Activated naive CD4-positive, alpha-beta T cell treated with anti-CD3 and anti-CD28 coated beads, Interleukin-2, amount 50 U/mL, for 24 hours (primary cell): Measurements from ENCODE around the gene TPRX2.
"Not testable (repeated sequence)": the region's sequence is repeated elsewhere in the genome, so short reads cannot be mapped to it uniquely, and the experiment has no call there.

ENCODE experiments used
- H3K27ac Mint-ChIP-seq: one replicate; pipeline ENCODE4 v1.8.0; 2021; ENCODE audit warnings: mild to moderate bottlenecking, mixed read lengths
- H3K27me3 Mint-ChIP-seq: one replicate; pipeline ENCODE4 v1.8.0; 2021; ENCODE audit warnings: mixed read lengths
- H3K36me3 Mint-ChIP-seq: one replicate; pipeline ENCODE4 v1.8.0; 2021; ENCODE audit warnings: mixed read lengths
- H3K4me1 Mint-ChIP-seq: one replicate; pipeline ENCODE4 v1.8.0; 2021; ENCODE audit warnings: mixed read lengths
- H3K4me3 Mint-ChIP-seq: one replicate; pipeline ENCODE4 v1.8.0; 2021; ENCODE audit warnings: mild to moderate bottlenecking, mixed read lengths
- H3K9me3 Mint-ChIP-seq: one replicate; pipeline ENCODE4 v1.8.0; 2021; ENCODE audit warnings: mixed read lengths

Gene TPRX2, protein sequence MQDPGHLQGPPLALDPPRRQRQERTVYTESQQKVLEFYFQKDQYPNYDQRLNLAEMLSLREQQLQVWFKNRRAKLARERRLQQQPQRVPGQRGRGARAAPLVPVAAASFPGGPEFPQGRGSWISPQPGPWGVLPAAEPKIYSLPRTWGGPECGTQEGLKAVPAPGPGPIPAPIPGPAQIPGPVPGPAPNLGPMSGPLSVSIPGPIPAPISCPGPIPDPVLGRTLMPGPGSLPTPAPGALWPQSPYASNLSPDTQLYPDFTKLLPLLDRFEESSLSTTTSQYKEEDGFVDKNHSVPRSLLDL

DNA sequence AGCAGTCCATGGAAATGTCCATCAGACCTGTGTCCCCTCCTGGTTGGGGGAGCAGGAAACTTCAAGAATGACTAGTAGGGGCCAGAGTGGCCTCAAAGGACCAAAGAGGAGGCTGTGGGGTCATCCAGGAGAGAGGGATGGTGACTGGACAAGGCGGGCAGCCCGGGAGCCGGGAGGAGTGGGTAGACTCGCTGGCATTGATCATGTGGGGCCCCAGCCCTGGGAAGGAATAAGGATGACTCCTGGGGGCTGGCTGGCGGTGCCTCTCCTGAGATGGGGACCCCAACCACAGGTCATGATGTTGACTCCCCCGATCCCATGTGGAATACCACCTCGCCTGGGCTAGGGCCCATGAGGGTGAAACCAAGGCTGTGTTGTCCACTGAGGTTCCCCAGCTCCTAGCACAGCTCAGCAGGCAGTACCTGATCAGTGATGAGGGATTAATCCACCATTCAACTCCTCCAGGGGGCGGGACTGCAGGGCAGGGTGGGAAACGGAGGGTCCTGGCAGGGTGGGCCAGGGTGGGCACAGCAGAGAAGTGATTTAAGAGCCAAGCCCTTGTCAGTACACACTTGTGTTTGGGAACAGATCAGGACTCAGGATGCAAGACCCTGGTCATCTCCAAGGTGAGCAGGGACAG lies at the start of gene TPRX2:
TSS of gene TPRX2 (plus strand) at position 590 of the 640 bp plus-strand sequence. CDS start at position 602, 12 bp downstream.
- not testable (repeated sequence) for H3K9me3 Mint-ChIP-seq, H3K27ac Mint-ChIP-seq, H3K36me3 Mint-ChIP-seq, H3K27me3 Mint-ChIP-seq, H3K4me3 Mint-ChIP-seq
- peaks cover 11% of the 10 kb centered on the region for H3K4me1 Mint-ChIP-seq

DNA sequence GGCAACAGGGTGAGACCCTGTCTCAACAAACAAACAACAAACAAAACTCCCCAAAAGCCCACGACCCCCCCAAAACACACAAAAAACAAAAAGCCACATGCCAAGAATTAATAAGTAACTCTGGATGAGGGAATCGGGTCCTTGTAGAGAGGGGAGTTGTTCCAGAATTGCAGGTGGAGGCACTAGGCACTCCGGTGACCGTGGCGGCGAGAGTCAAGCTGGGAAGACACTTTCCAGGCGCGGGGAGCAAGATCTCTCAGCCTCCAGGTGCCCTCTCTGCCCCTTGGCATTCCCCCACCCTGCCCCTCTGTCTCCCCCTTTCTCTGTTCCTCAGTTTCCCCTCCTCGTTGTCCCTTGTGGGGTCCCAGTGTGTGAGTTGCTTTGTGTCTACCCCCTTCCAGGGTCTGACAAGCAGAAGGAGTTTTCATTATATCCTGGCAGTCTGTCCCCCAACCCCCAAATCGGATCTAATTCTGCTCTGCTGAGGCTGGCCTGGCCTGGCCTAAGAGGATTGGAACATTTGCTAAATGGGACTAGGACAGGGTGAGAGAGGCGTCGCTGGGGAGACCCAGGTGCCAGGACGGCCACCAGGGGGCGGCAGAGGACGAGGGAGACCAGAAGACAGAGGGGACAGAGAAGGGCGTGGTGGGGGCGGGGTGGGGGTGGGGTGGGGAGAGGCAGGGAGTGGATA lies 45.6 kb upstream of the TPRX2 start:
- Mint-ChIP-seq H3K27ac (no peak overlapping the region), H3K36me3 (no peaks in the 10 kb centered on the region), H3K4me1 (no peaks in the 10 kb centered on the region), H3K9me3 (no peaks in the 10 kb centered on the region), H3K4me3 (no peak overlapping the region), H3K27me3 (peaks cover 3% of the 10 kb centered on the region)

DNA sequence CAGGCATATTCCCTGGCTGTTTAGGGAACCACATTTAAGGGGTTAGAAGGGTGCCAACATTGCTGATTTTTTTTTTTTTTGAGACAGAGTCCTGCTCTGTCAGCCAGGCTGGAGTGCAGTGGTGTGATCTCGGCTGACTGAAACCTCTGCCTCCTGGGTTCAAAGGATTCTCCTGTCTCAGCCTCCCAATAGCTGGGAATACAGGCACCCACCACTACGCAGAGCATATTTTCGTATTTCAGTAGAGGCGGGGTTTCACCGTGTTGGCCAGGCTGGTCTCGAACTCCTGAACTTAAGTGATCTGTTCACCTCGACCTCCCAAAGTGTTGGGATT lies 45.1 kb upstream of the TPRX2 start:
- no peaks in the 10 kb centered on the region for H3K4me1 Mint-ChIP-seq
- H3K27me3 Mint-ChIP-seq: peaks cover 6% of the 10 kb centered on the region
- no peaks in the 10 kb centered on the region for H3K36me3 Mint-ChIP-seq
- no peak overlapping the region for H3K4me3 Mint-ChIP-seq
- H3K27ac Mint-ChIP-seq: no peak overlapping the region
- no peaks in the 10 kb centered on the region for H3K9me3 Mint-ChIP-seq

DNA sequence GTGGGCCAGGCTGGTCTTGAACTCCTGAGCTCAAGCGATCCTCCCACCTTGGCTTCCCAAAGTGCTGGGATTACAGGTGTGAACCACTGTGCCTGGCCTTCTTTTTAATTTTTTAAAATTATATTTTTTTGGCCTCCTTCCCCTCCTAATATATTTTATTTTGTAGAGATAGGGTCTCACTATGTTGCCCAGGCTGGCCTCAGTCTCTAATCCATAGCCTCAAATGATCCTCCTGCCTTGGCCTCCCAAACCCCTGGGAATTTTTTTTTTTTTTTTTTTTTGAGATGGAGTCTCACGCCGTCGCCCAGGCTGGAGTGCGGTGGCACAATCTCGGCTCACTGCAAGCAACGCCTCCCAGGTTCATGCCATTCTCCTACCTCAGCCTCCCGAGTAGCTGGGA lies 42.8 kb upstream of the TPRX2 start:
- not testable (repeated sequence) for H3K36me3 Mint-ChIP-seq, H3K4me3 Mint-ChIP-seq, H3K4me1 Mint-ChIP-seq, H3K27ac Mint-ChIP-seq, H3K9me3 Mint-ChIP-seq
- H3K27me3 Mint-ChIP-seq: peaks cover 20% of the 10 kb centered on the region

DNA sequence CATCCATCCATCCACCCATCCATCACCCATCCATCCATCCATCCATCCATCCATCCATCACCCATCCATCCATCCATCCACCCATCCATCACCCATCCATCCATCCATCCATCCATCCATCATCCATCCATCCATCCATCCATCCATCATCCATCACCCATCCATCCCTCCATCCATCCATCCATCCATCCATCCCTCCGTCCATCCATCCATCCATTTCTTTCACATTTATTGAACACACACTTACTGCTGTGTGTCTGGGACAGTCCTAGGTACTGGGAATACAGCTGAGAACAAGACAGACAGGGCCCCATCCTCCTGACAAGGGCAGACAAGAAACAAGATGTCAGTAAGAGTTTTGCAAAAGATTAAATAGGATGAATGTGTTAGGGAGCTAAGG lies 40.8 kb upstream of the TPRX2 start:
- H3K4me3 Mint-ChIP-seq, H3K4me1 Mint-ChIP-seq, H3K9me3 Mint-ChIP-seq, H3K27ac Mint-ChIP-seq, H3K36me3 Mint-ChIP-seq: not testable (repeated sequence)
- peaks cover 23% of the 10 kb centered on the region for H3K27me3 Mint-ChIP-seq

DNA sequence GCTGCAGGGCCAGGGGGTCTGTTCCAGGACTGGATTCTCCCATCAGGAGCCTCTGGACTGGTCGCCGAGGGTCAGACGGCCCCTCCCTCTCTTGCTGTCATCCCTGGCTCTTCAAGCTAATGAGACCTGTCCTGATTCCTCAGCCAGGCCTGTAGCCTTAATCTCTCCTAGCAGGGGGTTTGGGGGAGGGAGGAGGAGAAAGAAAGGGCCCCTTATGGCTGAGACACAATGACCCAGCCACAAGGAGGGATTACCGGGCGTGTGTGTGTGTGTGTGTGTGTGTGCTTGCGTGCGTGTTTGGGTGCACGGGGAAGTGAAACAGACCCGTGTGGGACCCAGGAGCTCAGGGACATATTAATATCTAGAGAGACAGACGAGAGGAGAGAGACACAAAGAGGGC lies 39.2 kb upstream of the TPRX2 start:
- H3K27ac Mint-ChIP-seq: no peak overlapping the region
- no peak overlapping the region for H3K4me3 Mint-ChIP-seq
- no peaks in the 10 kb centered on the region for H3K9me3 Mint-ChIP-seq
- no peaks in the 10 kb centered on the region for H3K36me3 Mint-ChIP-seq
- peaks cover 23% of the 10 kb centered on the region for H3K27me3 Mint-ChIP-seq
- H3K4me1 Mint-ChIP-seq: peaks cover 3% of the 10 kb centered on the region

DNA sequence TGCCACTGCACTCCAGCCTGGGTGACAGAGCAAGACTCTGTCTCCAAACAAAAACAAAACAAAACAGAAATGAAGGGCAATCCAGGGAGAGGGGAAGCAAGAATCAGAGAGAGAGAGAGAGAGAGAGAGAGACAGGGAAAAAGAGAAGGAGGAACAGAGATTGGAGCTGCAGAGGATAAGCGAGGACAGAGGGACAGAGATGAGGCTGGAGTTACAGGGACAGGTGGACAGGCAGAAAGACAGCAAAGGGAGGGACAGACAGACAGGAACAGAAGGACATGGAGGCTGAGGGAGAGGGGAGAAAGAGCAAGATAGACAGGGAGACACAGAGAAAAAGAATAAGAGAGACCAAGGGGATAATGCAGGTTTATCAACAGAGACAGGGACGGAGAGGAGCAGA lies 38.6 kb upstream of the TPRX2 start:
- no peak overlapping the region for H3K4me3 Mint-ChIP-seq
- peaks cover 23% of the 10 kb centered on the region for H3K27me3 Mint-ChIP-seq
- peaks cover 3% of the 10 kb centered on the region for H3K4me1 Mint-ChIP-seq
- H3K27ac Mint-ChIP-seq: no peak overlapping the region
- no peaks in the 10 kb centered on the region for H3K9me3 Mint-ChIP-seq
- H3K36me3 Mint-ChIP-seq: no peaks in the 10 kb centered on the region

DNA sequence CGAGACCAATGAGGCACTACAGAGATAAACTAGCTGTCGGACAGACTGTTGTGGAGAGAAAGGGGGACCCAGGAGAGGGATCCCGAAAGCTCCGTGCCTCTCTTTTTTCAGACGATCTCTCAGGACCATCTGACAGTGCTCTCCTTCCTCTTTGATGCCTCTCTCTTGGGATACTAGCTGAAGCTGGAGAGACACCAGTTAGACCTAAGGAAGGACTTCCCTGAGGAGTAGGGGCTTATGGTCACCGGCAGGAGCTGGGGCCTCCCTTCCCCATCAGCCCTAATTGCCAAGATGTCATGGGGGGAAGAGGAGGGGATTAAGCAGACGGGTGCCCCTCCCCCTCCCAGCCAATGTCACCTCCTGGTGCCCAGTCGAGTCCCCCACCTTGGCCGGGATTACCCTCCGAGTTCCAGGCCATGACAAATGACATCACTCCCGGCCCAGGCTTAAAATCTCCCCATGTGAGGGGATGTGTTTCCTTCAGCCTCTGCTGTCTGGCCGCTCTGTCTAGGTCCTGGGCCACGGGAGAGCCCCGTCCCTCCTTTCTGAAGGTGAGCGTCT lies 37.5 kb upstream of the TPRX2 start, which contains the start of gene CRX:
TSS of gene CRX (plus strand) at position 478 of the 561 bp plus-strand sequence. CDS start 12,507 bp downstream, outside the sequence.
- Mint-ChIP-seq H3K27ac (peak within 1 kb of the TSS; percentile 35), H3K4me3 (no peak within 1 kb of the TSS), H3K27me3 (peaks cover 23% of the 10 kb centered on the region)

DNA sequence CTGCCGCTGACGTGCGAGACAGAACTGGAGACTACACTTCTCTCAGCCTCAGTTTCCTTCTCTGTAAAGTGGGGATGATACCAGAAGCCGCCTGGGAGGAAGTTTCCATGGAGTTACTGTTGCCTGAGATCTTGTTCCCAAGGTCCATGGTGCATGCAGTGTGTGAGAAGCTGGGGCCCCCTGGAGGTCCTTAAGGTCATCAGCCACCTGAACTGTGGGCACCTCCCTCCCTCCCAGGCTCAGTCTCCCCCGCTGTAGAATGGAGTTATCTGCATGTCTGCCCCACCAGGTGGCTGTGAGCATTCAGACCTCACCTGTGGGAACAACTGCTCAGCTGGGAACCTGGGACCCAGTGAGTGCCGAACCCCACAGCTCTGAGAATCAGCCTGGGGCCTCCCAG lies 34.6 kb upstream of the TPRX2 start:
- no peak overlapping the region for H3K27ac Mint-ChIP-seq
- peaks cover 14% of the 10 kb centered on the region for H3K27me3 Mint-ChIP-seq
- no peaks in the 10 kb centered on the region for H3K9me3 Mint-ChIP-seq
- no peaks in the 10 kb centered on the region for H3K36me3 Mint-ChIP-seq
- H3K4me3 Mint-ChIP-seq: no peak overlapping the region
- peaks cover 3% of the 10 kb centered on the region for H3K4me1 Mint-ChIP-seq

More for the DNA sequence above, 37.5 kb upstream of the TPRX2 start, which contains the start of gene CRX:
- Mint-ChIP-seq H3K36me3 (no peaks in the 10 kb centered on the region), H3K9me3 (no peaks in the 10 kb centered on the region), H3K4me1 (peaks cover 3% of the 10 kb centered on the region)

DNA sequence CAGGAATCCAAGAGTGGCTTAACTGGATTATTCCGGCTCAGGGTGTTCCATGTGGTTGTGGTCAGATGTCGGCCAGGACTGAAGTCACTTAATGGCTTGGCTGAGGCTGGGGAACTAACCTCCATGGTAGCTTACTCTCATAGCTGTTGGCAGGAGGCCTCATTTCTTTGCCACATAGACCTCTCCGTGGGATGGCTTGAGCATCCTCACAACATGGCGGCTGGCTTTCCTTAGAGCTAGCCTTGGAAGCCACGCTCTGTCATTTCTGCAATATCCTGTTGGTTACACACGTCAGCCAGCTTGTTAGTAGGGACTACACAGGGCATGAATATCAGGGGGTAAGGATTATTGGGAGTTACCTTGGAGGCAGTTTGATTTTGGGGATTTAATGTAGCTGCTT lies 32.2 kb upstream of the TPRX2 start:
- no peak overlapping the region for H3K27ac Mint-ChIP-seq

DNA sequence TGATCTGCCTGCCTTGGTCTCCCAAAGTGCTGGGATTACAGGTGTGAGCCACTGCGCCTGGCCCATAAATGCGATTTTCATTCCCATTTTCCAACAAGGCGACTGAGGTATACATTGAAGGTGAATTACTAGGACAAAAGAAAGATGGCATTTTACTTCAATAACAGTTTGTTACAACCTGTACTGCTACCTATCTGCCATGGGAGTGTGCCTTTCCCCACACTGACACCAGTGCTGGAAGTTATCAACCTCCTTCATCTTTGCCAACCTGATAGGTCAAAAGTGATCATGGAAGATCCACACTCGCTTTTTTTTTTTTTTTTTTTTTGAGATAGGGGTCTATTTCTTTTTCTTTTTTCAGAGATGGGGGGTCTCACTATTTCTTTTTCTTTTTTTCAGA lies 26.3 kb upstream of the TPRX2 start:
- no peaks in the 10 kb centered on the region for H3K4me1 Mint-ChIP-seq
- H3K27me3 Mint-ChIP-seq: no peaks in the 10 kb centered on the region
- H3K4me3 Mint-ChIP-seq: no peak overlapping the region
- H3K27ac Mint-ChIP-seq: no peak overlapping the region
- H3K9me3 Mint-ChIP-seq: no peaks in the 10 kb centered on the region
- H3K36me3 Mint-ChIP-seq: no peaks in the 10 kb centered on the region

More for the DNA sequence above, 32.2 kb upstream of the TPRX2 start:
- H3K36me3 Mint-ChIP-seq: no peaks in the 10 kb centered on the region
- no peaks in the 10 kb centered on the region for H3K4me1 Mint-ChIP-seq
- H3K4me3 Mint-ChIP-seq: no peak overlapping the region
- no peaks in the 10 kb centered on the region for H3K9me3 Mint-ChIP-seq
- peaks cover 2% of the 10 kb centered on the region for H3K27me3 Mint-ChIP-seq

DNA sequence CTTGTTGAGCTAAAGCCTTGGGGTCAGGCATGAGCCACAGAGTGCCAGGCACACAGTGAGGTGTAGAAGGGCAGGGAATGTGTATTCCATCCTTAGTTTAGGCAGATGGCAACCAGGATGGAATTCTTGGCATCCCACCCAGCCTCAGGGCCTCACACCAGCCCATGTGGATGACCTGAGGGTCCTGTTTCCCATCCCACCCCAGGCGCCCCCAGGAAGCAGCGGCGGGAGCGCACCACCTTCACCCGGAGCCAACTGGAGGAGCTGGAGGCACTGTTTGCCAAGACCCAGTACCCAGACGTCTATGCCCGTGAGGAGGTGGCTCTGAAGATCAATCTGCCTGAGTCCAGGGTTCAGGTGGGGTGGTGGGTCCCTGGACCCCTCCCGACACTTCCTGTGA lies 23.0 kb upstream of the TPRX2 start:
- no peaks in the 10 kb centered on the region for H3K9me3 Mint-ChIP-seq
- H3K36me3 Mint-ChIP-seq: no peaks in the 10 kb centered on the region
- no peak overlapping the region for H3K27ac Mint-ChIP-seq
- H3K4me3 Mint-ChIP-seq: no peak overlapping the region
- no peaks in the 10 kb centered on the region for H3K4me1 Mint-ChIP-seq
- H3K27me3 Mint-ChIP-seq: no peaks in the 10 kb centered on the region

DNA sequence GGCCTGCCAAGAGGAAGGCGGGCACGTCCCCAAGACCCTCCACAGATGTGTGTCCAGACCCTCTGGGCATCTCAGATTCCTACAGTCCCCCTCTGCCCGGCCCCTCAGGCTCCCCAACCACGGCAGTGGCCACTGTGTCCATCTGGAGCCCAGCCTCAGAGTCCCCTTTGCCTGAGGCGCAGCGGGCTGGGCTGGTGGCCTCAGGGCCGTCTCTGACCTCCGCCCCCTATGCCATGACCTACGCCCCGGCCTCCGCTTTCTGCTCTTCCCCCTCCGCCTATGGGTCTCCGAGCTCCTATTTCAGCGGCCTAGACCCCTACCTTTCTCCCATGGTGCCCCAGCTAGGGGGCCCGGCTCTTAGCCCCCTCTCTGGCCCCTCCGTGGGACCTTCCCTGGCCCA lies 19.6 kb upstream of the TPRX2 start:
- Mint-ChIP-seq H3K27me3 (peaks cover 5% of the 10 kb centered on the region), H3K36me3 (no peaks in the 10 kb centered on the region), H3K4me3 (no peak overlapping the region), H3K27ac (no peak overlapping the region), H3K4me1 (no peaks in the 10 kb centered on the region), H3K9me3 (no peaks in the 10 kb centered on the region)

DNA sequence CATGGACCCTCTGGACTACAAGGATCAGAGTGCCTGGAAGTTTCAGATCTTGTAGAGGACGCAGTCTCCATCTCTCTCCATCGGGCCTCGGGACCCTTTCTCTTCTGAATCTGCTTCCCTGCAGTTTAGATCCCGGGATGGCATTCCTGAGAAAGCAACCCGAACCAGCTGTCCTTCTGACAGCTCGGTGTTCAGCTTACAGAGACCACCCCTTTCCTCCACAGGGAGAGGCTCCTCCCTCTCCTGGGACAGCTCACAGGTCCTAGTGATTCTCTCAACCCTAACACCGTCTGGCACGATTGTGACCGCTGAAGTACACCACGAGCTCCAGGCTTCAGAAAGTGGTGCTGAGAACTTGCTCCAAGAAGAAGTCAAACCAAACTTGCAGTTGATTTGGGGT lies 19.1 kb upstream of the TPRX2 start:
- Mint-ChIP-seq H3K27ac (no peak overlapping the region), H3K27me3 (peaks cover 5% of the 10 kb centered on the region), H3K4me1 (no peaks in the 10 kb centered on the region), H3K9me3 (no peaks in the 10 kb centered on the region), H3K36me3 (no peaks in the 10 kb centered on the region), H3K4me3 (no peak overlapping the region)

DNA sequence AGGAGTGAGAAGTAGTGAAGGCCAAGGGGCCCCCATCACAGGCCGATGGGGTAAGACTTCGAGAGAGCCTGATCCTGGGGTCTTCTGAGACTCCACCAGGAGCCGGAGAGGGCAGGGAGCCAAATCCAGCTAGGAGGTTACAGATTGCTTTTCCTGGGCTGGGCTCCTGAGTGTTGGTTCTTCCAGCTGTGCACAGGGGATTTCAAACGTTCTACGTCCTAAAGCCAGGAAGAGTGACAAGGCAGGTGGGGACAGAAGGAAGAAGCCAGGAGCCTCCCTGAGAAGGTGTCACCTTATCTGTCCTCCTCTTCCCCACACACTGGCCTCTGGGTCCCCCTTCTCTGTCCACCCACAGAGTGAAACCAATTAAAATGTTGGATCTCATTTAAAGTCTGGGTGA lies 16.1 kb upstream of the TPRX2 start:
- H3K9me3 Mint-ChIP-seq: no peaks in the 10 kb centered on the region
- no peaks in the 10 kb centered on the region for H3K36me3 Mint-ChIP-seq
- no peak overlapping the region for H3K27ac Mint-ChIP-seq
- H3K27me3 Mint-ChIP-seq: peaks cover 11% of the 10 kb centered on the region
- no peaks in the 10 kb centered on the region for H3K4me1 Mint-ChIP-seq
- H3K4me3 Mint-ChIP-seq: no peak overlapping the region

DNA sequence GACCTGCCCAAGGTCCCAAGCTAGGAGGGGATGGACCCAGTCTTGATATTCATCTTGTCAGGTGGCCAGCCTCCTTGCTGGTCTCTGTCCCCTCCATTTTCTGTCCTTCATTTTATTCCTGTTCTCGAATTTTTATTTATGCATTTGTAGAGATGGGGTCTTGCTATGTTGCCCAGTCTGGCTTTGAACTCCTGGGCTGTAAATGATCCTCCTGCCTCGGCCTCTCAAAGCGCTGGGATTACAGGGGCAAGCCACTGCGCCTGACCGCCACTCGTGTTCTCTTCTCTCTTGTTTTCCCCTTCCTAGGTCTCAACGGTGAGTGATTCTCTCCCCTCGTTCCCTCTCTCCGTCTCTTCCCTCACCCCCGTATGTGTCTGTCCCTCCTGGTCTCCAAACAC lies 10.6 kb upstream of the TPRX2 start:
- peaks cover 31% of the 10 kb centered on the region for H3K27me3 Mint-ChIP-seq
- H3K36me3 Mint-ChIP-seq: peaks cover 1% of the 10 kb centered on the region
- H3K9me3 Mint-ChIP-seq: no peaks in the 10 kb centered on the region
- H3K4me3 Mint-ChIP-seq: no peak overlapping the region
- no peak overlapping the region for H3K27ac Mint-ChIP-seq
- peaks cover 13% of the 10 kb centered on the region for H3K4me1 Mint-ChIP-seq
